ENCODE results near the gene RABIF.
"Not testable (repeated sequence)": the region's sequence is repeated elsewhere in the genome, so short reads cannot be mapped to it uniquely, and the experiment has no call there.

DNA sequence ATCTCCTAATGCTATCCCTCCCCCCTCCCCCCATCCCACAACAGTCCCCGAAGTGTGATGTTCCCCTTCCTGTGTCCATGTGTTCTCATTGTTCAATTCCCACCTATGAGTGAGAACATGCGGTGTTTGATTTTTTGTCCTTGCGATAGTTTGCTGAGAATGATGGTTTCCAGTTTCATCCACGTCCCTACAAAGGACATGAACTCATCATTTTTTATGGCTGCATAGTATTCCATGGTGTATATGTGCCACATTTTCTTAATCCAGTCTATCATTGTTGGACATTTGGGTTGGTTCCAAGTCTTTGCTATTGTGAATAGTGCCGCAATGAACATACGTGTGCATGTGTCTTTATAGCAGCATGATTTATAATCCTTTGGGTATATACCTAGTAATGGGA, 47.5 kb upstream of the RABIF start:
- not testable (repeated sequence) for TF ChIP-seq EP300 (IDR thresholded peaks at IDR 0.05)
- TF ChIP-seq, protein P1, sequence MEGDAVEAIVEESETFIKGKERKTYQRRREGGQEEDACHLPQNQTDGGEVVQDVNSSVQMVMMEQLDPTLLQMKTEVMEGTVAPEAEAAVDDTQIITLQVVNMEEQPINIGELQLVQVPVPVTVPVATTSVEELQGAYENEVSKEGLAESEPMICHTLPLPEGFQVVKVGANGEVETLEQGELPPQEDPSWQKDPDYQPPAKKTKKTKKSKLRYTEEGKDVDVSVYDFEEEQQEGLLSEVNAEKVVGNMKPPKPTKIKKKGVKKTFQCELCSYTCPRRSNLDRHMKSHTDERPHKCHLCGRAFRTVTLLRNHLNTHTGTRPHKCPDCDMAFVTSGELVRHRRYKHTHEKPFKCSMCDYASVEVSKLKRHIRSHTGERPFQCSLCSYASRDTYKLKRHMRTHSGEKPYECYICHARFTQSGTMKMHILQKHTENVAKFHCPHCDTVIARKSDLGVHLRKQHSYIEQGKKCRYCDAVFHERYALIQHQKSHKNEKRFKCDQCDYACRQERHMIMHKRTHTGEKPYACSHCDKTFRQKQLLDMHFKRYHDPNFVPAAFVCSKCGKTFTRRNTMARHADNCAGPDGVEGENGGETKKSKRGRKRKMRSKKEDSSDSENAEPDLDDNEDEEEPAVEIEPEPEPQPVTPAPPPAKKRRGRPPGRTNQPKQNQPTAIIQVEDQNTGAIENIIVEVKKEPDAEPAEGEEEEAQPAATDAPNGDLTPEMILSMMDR (IDR thresholded peaks at IDR 0.05) = not testable (repeated sequence)

Measured in suprapubic skin (tissue), 3 donors.